Small intestine (tissue), 16 donors: ENCODE measurements around the gene UMAD1. TPM values are rescaled to one million over a fixed set of nuclear protein-coding genes. Genes with fewer than 3 reads are reported as not detected.

Experiments used
- DNase-seq, 2 donors: peaks; one replicate each; pipeline versions ENCODE4 v3.0.0 to v3.0.0-alpha.2; 2013
- FAIRE-seq: peaks from 2 replicates; lab custom pipeline; 2012; peaks lifted over from hg19 to GRCh38; lab: Jason Lieb, UNC
- H3K27ac ChIP-seq, 3 donors: one replicate each; pipeline ENCODE4 v1.5.1; 2013; ENCODE audit warnings: low read length in 2 of 3, mild to moderate bottlenecking in 2 of 3, control low read depth in 1 of 3, inconsistent platforms in 1 of 3, low read depth in 1 of 3, moderate library complexity in 1 of 3
- H3K27me3 ChIP-seq, 3 donors: one replicate each; pipeline ENCODE4 v1.6.1; 2013; ENCODE audit warnings: low read length in 3 of 3, inconsistent platforms in 1 of 3; ENCODE audit not compliant: control insufficient read depth in 3 of 3, insufficient read depth in 3 of 3
- H3K36me3 ChIP-seq, 3 donors: one replicate each; pipeline ENCODE4 v1.6.1; 2013; ENCODE audit warnings: low read length in 3 of 3, inconsistent platforms in 1 of 3, low read depth in 1 of 3, mild to moderate bottlenecking in 1 of 3, moderate library complexity in 1 of 3; ENCODE audit not compliant: control insufficient read depth in 3 of 3, insufficient read depth in 2 of 3
- H3K4me1 ChIP-seq, 3 donors: one replicate each; pipeline ENCODE4 v1.6.1; 2013; ENCODE audit warnings: low read length in 2 of 3, inconsistent platforms in 1 of 3, low read depth in 1 of 3, mild to moderate bottlenecking in 1 of 3, moderate library complexity in 1 of 3; ENCODE audit not compliant: control insufficient read depth in 3 of 3, insufficient read depth in 2 of 3
- H3K4me3 ChIP-seq, 3 donors: one replicate each; pipeline ENCODE4 v1.5.1; 2013; ENCODE audit warnings: low read length in 3 of 3, control low read depth in 1 of 3, inconsistent platforms in 1 of 3, low read depth in 1 of 3, mild to moderate bottlenecking in 1 of 3, moderate library complexity in 1 of 3
- H3K9me3 ChIP-seq, 2 donors: one replicate each; pipeline ENCODE4 v1.6.1; 2013; ENCODE audit warnings: low read depth in 1 of 2, low read length in 1 of 2; ENCODE audit not compliant: control insufficient read depth in 2 of 2, insufficient read depth in 1 of 2
- WGBS, 3 donors: extraction: QIAGEN DNeasy Blood & Tissue Kit; methylation state at CpG; one replicate each; pipeline ENCODE4 v1.1.7; 2013; 5-methylcytosine and 5-hydroxymethylcytosine counted together
- long read RNA-seq, 10 donors: transcript quantifications; one replicate each; lab custom pipeline, GENCODE V29; 2026
- polyA plus RNA-seq, 4 donors: library from polyadenylated mRNA; stranded (reverse) in 3 of 4; unstranded in 1 of 4; fragments of 200-250 nt in 3 of 4; fragments of 120-200 nt in 1 of 4; gene quantifications; one replicate each; pipeline versions ENCODE4 v1.2.1 to v1.2.3, GENCODE V29; 2013
- donor health status: healthy with polysubstance abuse.
- donor health status: control.
- donor health status: control.
- donor health status: Bipolar disorder and iron deficiency.
- donor health status: healthy.

UMAD1 gene
- polyA plus RNA-seq, result 10 to 100 TPM in 3 of 4 donors, 1 to 10 TPM in 1; 9.2 to 21.2 (median 20.0) TPM
- long read RNA-seq, donor 1, partial matches to known transcripts, result 5 of 5 reads
- long read RNA-seq, donor 1, other reads (novel, unspliced or antisense), result 0 of 5 reads
- long read RNA-seq, donor 2, result 0 reads
- long read RNA-seq, donor 3, partial matches to known transcripts, result 0 of 2 reads
- long read RNA-seq, donor 3, other reads (novel, unspliced or antisense), result 0 of 2 reads
- long read RNA-seq, donor 4, result 0 reads
- long read RNA-seq, donor 5, result 0 reads
- long read RNA-seq, donor 6, partial matches to known transcripts, result 0 of 2 reads
- long read RNA-seq, donor 6, other reads (novel, unspliced or antisense), result 0 of 2 reads
- long read RNA-seq, donor 7, partial matches to known transcripts, result 0 of 1 reads
- long read RNA-seq, donor 7, other reads (novel, unspliced or antisense), result 0 of 1 reads
- long read RNA-seq, donor 8, result 0 reads
- long read RNA-seq, donor 9, result 0 reads
- long read RNA-seq, donor 10, result 0 reads

DNA sequence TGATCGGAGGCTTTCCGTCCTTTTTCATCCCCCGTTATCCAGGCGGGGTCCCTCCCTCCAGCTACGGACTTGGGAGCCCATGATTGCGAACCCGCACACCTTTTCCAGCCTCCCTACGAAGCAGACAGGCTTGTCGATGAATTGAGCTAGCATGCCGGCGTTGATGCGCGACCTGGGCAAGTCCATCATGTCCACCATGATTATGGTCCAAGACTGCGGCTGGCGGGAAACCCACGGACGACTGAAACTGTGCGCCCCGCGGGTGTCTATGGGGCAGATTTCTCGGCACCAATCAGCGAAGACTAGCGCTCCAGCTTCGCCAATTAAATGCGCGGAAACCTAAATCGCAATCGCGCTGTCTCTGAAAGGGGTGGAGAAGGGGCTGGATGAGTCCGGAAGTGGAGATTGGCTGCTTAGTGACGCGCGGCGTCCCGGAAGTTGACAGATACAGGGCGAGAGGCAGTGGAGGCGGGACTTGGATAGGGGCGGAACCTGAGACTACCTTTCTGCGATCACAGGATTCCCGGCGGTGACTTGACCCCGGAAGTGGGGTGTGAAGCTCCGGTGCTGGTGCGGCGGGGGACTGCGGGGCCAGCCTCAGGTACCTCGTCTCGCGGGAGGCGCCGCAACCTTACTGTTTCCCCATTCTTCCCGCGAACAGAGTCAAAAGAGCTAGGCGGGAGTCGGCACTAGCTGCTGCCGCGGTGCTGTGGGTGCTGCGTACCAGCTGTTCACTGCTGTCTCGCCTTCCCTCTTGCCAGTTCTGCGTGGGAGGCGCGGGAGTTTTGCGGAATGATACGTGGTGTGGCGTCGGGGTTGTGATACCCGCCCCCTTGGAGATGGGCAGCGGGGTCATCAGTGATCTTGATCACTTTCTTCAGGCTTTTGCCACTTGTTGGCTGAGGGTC is at the start of gene UMAD1:
TSS of gene UMAD1 (plus strand) at position 532 of the 908 bp plus-strand sequence. CDS start 32,620 bp downstream, outside the sequence.
- Histone ChIP-seq H3K9me3 (no peaks in the 10 kb centered on the region), H3K4me1 (peaks cover 0 to 3% (median 0%) of the 10 kb centered on the region in 3 donors), H3K36me3 (peaks cover 0 to 11% (median 0%) of the 10 kb centered on the region in 3 donors), H3K27me3 (no peaks in the 10 kb centered on the region), H3K4me3 (peak within 1 kb of the TSS; percentile 56 to 99 (median 86)), H3K27ac (peak within 1 kb of the TSS; percentile 82 to 97 (median 95))
- WGBS, 3 donors, result 0% methylated on average over 64 to 68 of the region's 68 CpGs
- DNase-seq (peak; percentile 99 to 100), FAIRE-seq (peak; percentile 26)

DNA sequence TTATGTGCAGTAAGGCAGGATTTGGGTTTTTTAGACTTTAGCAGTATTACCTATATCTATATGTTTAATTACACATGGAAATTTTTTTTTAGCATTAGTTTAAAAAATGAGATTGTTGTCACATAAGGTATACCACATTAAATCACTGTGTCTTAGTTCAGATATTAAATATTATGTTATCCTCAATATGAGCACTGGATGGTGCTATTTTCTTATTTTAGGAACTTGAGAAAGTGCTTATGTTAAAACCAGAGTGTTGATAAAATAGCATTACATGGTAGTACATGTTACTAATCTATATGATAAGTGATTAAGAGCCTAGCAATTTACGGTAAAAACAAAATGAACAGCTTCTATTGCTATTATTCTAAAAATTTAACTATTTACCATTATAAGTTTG is 45.1 kb upstream of the UMAD1 start:
- Histone ChIP-seq H3K4me1 (no peaks in the 10 kb centered on the region), H3K9me3 (no peaks in the 10 kb centered on the region), H3K27me3 (no peaks in the 10 kb centered on the region), H3K27ac (no peak overlapping the region), H3K36me3 (peaks cover 2 to 19% (median 2%) of the 10 kb centered on the region in 3 donors), H3K4me3 (no peak overlapping the region)
- peak; percentile 31 to 34 for DNase-seq
- peak; percentile 87 for FAIRE-seq
- 68 to 93% (median 71%) methylated on average over 1 of the region's 1 CpG for WGBS, 3 donors

DNA sequence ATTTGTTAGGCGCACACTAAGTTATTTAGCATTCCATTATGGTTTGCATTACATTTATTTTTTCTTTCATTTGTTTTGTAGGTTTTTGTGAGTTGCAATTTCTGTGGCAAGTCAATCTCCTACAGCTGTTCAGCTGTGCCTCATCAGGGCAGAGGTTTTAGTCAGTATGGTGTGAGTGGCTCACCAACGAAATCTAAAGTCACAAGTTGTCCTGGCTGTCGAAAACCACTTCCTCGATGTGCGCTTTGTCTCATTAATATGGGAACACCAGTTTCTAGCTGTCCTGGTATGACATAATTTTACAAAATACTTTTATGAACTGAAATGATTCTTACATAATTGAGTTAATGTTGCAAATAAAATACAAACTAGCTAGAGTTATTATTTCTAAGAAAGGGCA is 44.4 kb upstream of the UMAD1 start:
- FAIRE-seq (no peak), DNase-seq (peak in 1 of 2 donors; percentile 52)
- H3K4me1 ChIP-seq, result no peaks in the 10 kb centered on the region
- 74 to 87% (median 83%) methylated on average over 5 of the region's 5 CpGs for WGBS, 3 donors
- H3K9me3 ChIP-seq, result no peaks in the 10 kb centered on the region
- H3K36me3 ChIP-seq, result peaks cover 2 to 18% (median 2%) of the 10 kb centered on the region in 3 donors
- H3K4me3 ChIP-seq, result no peak overlapping the region
- no peak overlapping the region for H3K27ac ChIP-seq
- H3K27me3 ChIP-seq, result no peaks in the 10 kb centered on the region

DNA sequence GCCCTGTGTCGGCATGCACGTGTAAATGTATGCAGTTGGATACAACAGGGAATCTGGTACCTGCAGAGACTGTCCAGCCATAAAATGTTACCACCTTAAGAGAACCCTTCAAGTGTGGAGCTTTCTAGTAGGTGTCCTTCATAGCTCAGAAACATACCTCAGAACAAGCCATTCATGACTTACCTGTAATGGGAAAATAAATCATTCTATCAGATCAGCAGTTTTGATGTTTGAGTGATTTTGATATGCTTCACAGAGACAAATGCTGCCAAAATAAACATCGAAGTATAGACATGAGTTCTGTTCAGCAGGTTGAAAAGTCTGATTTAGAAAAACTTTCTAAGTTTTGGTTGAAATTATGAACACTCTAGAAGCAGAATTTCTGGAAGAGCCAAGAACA is 33.5 kb upstream of the UMAD1 start:
- no peaks in the 10 kb centered on the region for H3K9me3 ChIP-seq
- no peak overlapping the region for H3K4me3 ChIP-seq
- FAIRE-seq (no peak), DNase-seq (no peak)
- WGBS, 3 donors, result 65 to 81% (median 68%) methylated on average over 3 of the region's 3 CpGs
- no peak overlapping the region for H3K27ac ChIP-seq
- H3K4me1 ChIP-seq, result no peaks in the 10 kb centered on the region
- H3K27me3 ChIP-seq, result no peaks in the 10 kb centered on the region
- H3K36me3 ChIP-seq, result peaks cover 1 to 3% (median 3%) of the 10 kb centered on the region in 3 donors

DNA sequence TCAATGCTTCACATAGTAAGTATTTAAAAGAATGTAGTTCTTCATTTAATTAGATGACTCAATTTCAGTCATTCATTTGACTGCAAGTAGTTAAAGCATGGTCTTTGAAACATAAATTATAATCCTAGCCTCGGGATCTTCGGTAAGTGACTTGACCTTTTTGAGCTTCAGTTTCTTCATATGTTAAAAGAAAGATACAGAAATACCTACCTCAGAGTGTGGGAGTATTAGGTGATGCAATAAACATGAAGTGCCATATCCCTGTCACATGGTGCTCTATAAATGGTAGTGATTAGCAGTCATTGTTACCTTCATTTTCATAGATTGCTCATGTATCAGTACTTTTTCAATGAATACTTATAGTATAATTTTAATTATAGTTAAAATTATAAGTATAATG is 31.2 kb upstream of the UMAD1 start:
- DNase-seq (no peak), FAIRE-seq (no peak)
- Histone ChIP-seq H3K36me3 (peaks cover 1 to 3% (median 3%) of the 10 kb centered on the region in 3 donors), H3K27ac (no peak overlapping the region), H3K4me3 (no peak overlapping the region), H3K27me3 (no peaks in the 10 kb centered on the region), H3K4me1 (no peaks in the 10 kb centered on the region), H3K9me3 (no peaks in the 10 kb centered on the region)
- WGBS, 3 donors, result 93 to 96% (median 95%) methylated on average over 2 of the region's 2 CpGs

DNA sequence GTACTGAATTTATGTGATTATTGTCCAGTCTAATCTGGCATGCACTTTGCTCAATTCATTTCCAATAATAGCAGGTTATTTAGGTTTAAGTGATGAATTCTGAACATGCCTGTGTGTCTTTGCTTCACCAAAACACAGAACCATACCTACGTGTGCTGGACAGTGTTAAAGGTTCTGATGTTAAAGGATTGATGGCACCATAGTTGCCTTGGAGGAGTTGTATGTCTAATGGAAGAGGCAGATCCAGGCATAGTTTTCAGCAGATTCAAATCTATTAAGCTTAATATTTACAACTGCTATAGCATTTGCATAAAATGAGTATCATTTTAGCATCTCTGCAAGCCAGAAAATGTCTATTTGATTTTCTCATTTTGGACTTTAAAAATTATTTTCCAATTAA is 28.0 kb upstream of the UMAD1 start:
- no peak for DNase-seq
- Histone ChIP-seq H3K9me3 (no peaks in the 10 kb centered on the region), H3K4me3 (no peak overlapping the region), H3K27ac (no peak overlapping the region), H3K36me3 (no peaks in the 10 kb centered on the region), H3K27me3 (no peaks in the 10 kb centered on the region), H3K4me1 (no peaks in the 10 kb centered on the region)
- no peak for FAIRE-seq
- 84 to 92% (median 90%) methylated on average over 1 of the region's 1 CpG for WGBS, 3 donors

DNA sequence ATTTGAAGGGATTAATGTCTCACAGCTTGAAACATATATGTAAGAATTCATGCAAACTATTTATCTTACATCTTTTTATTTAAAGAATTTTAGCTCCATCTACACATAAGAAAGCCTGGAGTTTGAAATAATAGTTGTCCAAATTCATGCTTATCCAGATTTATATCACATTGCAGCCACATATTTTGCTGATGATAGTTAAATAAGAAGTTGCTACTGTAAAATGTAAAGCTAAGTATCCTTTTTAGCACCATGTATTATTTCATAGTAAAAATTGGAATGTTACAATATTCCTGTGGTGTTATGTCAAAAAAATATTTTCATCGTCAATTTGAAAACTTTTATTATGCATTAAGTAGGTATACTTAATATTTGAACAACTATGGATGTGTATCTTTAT is 27.3 kb upstream of the UMAD1 start:
- DNase-seq, result no peak
- WGBS, 3 donors, result 93 to 98% (median 96%) methylated on average over 1 of the region's 1 CpG
- Histone ChIP-seq H3K27ac (no peak overlapping the region), H3K9me3 (no peaks in the 10 kb centered on the region), H3K4me1 (no peaks in the 10 kb centered on the region), H3K36me3 (no peaks in the 10 kb centered on the region), H3K4me3 (no peak overlapping the region), H3K27me3 (no peaks in the 10 kb centered on the region)
- FAIRE-seq, result no peak
